Measurements from ENCODE around the gene SPTBN1. TPM values are rescaled to one million over a fixed set of nuclear protein-coding genes. Genes with fewer than 3 reads are reported as not detected.
A peak's percentile ranks its signal among the peaks of the same experiment; 100 is the strongest.

SPTBN1 gene
- total and polyA plus RNA-seq, 2 of the 13 experiments (the other 11 are each of a cell fraction or from before 2014, with no cell fraction given), result 123 to 299 TPM

GRCh38 chr2:54666634-54667265, 210.6 kb downstream of the SPTBN1 start (continued):
- TF ChIP-seq, protein P1, sequence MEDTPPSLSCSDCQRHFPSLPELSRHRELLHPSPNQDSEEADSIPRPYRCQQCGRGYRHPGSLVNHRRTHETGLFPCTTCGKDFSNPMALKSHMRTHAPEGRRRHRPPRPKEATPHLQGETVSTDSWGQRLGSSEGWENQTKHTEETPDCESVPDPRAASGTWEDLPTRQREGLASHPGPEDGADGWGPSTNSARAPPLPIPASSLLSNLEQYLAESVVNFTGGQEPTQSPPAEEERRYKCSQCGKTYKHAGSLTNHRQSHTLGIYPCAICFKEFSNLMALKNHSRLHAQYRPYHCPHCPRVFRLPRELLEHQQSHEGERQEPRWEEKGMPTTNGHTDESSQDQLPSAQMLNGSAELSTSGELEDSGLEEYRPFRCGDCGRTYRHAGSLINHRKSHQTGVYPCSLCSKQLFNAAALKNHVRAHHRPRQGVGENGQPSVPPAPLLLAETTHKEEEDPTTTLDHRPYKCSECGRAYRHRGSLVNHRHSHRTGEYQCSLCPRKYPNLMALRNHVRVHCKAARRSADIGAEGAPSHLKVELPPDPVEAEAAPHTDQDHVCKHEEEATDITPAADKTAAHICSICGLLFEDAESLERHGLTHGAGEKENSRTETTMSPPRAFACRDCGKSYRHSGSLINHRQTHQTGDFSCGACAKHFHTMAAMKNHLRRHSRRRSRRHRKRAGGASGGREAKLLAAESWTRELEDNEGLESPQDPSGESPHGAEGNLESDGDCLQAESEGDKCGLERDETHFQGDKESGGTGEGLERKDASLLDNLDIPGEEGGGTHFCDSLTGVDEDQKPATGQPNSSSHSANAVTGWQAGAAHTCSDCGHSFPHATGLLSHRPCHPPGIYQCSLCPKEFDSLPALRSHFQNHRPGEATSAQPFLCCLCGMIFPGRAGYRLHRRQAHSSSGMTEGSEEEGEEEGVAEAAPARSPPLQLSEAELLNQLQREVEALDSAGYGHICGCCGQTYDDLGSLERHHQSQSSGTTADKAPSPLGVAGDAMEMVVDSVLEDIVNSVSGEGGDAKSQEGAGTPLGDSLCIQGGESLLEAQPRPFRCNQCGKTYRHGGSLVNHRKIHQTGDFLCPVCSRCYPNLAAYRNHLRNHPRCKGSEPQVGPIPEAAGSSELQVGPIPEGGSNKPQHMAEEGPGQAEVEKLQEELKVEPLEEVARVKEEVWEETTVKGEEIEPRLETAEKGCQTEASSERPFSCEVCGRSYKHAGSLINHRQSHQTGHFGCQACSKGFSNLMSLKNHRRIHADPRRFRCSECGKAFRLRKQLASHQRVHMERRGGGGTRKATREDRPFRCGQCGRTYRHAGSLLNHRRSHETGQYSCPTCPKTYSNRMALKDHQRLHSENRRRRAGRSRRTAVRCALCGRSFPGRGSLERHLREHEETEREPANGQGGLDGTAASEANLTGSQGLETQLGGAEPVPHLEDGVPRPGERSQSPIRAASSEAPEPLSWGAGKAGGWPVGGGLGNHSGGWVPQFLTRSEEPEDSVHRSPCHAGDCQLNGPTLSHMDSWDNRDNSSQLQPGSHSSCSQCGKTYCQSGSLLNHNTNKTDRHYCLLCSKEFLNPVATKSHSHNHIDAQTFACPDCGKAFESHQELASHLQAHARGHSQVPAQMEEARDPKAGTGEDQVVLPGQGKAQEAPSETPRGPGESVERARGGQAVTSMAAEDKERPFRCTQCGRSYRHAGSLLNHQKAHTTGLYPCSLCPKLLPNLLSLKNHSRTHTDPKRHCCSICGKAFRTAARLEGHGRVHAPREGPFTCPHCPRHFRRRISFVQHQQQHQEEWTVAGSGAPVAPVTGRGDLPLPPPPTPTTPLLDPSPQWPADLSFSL (CRISPR knock-in tag; IDR thresholded peaks at IDR 0.05), result peak; percentile 51; the same call in 1 of the 2 replicates
- TF ChIP-seq ZNF260 (CRISPR knock-in tag; IDR thresholded peaks at IDR 0.05; ENCODE audit: borderline replicate concordance, low read depth) (no peak), SNAI1 (CRISPR knock-in tag; IDR thresholded peaks at IDR 0.05; ENCODE audit: borderline replicate concordance) (no peak), RBM39 (IDR thresholded peaks at IDR 0.05; ENCODE audit: low read depth, low read length, poor library complexity, severe bottlenecking) (no peak), HNF4A (CRISPR knock-in tag; IDR thresholded peaks at IDR 0.05) (peak; percentile 93), NCOA5 (CRISPR knock-in tag; IDR thresholded peaks at IDR 0.05) (no peak), KDM6A (CRISPR knock-in tag; IDR thresholded peaks at IDR 0.05; ENCODE audit: low read depth) (peak; percentile 62), ZNF546 (CRISPR knock-in tag; conservative IDR thresholded peaks at IDR 0.05) (no peak), HOXA5 (CRISPR knock-in tag; IDR thresholded peaks at IDR 0.05) (peak; percentile 80), CC2D1A (CRISPR knock-in tag; IDR thresholded peaks at IDR 0.05) (no peak), ZSCAN21 (CRISPR knock-in tag; IDR thresholded peaks at IDR 0.05; ENCODE audit: borderline replicate concordance) (no peak), SKIL (CRISPR knock-in tag; IDR thresholded peaks at IDR 0.05; ENCODE audit: borderline replicate concordance) (no peak), MTF1 (CRISPR knock-in tag; IDR thresholded peaks at IDR 0.05) (no peak), KLF9 (CRISPR knock-in tag; IDR thresholded peaks at IDR 0.05; ENCODE audit: low read depth) (no peak), FOSL1 (CRISPR knock-in tag; IDR thresholded peaks at IDR 0.05; ENCODE audit: borderline replicate concordance) (no peak), ZNF737 (CRISPR knock-in tag; IDR thresholded peaks at IDR 0.05; ENCODE audit: borderline replicate concordance) (no peak), ZNF691 (CRISPR knock-in tag; IDR thresholded peaks at IDR 0.05; ENCODE audit: borderline replicate concordance, low read depth) (no peak), DNMT1 (CRISPR knock-in tag; IDR thresholded peaks at IDR 0.05) (no peak)
- TF ChIP-seq, protein P2, sequence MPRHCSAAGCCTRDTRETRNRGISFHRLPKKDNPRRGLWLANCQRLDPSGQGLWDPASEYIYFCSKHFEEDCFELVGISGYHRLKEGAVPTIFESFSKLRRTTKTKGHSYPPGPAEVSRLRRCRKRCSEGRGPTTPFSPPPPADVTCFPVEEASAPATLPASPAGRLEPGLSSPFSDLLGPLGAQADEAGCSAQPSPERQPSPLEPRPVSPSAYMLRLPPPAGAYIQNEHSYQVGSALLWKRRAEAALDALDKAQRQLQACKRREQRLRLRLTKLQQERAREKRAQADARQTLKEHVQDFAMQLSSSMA (CRISPR knock-in tag; IDR thresholded peaks at IDR 0.05), result peak; percentile 57; the same call in 1 of the 2 replicates
